Type B pancreatic cell (in vitro differentiated cells): ENCODE data around the gene ETS1. TPM values are rescaled to one million over a fixed set of nuclear protein-coding genes. Genes with fewer than 3 reads are reported as not detected.

ENCODE experiments used
- DNase-seq: peaks from one replicate; pipeline ENCODE4 v3.0.0; 2021; ENCODE audit warnings: mixed read lengths; ENCODE audit not compliant: unreplicated experiment; ENCODE audit errors: extremely low spot score
- H3K27ac Mint-ChIP-seq: 2 replicates; pipeline ENCODE4 v1.8.0; 2021; ENCODE audit warnings: mild to moderate bottlenecking, mixed read lengths
- H3K27me3 Mint-ChIP-seq: 2 replicates; pipeline ENCODE4 v1.8.0; 2021; ENCODE audit warnings: mixed read lengths
- H3K36me3 Mint-ChIP-seq: 2 replicates; pipeline ENCODE4 v1.8.0; 2021; ENCODE audit warnings: mixed read lengths
- H3K4me1 Mint-ChIP-seq: one replicate; pipeline ENCODE4 v1.8.0; 2021; ENCODE audit warnings: mixed read lengths; ENCODE audit not compliant: unreplicated experiment
- H3K4me3 Mint-ChIP-seq: 2 replicates; pipeline ENCODE4 v1.8.0; 2021; ENCODE audit warnings: mild to moderate bottlenecking, mixed read lengths
- H3K9me3 Mint-ChIP-seq: 2 replicates; pipeline ENCODE4 v1.8.0; 2021; ENCODE audit warnings: mixed read lengths
- total RNA-seq: library from RNA; stranded (reverse); gene quantifications from 2 replicates; pipeline ENCODE4 v1.2.1, GENCODE V29; 2021; ENCODE audit warnings: low replicate concordance
- TF ChIP-seq, protein P1 (sequence below): fragments of 200-600 bp; sonication (generic); conservative IDR thresholded peaks from 2 replicates; pipeline ENCODE4 v1.5.0; 2021; ENCODE audit warnings: antibody characterized with exemption, mild to moderate bottlenecking

The ETS1 gene
- total RNA-seq, 1 donor from 2014 or later: 40.6 TPM

DNA sequence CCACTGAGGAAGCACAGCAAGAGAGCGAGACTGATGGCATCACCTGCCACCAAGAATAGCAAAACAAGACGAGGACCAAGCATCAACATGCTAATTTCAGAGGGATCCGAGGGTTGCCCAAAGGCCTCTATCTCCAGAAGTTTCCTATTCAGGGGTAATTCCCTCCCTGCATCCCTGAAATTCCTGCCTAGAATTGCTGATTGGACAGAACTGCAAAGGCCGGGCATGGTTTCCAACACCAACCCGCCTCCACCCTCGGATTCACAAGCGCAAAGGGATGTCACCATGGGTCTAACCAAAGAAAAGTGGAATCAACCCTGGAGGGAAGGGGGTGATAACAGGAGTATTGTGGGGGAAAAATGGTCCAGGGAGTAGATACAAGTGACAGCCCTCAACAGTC, 28.3 kb upstream of the ETS1 start:
- H3K4me1 Mint-ChIP-seq: peaks cover 25% of the 10 kb centered on the region
- H3K4me3 Mint-ChIP-seq: no peak overlapping the region
- H3K27me3 Mint-ChIP-seq: peaks cover 57% of the 10 kb centered on the region

DNA sequence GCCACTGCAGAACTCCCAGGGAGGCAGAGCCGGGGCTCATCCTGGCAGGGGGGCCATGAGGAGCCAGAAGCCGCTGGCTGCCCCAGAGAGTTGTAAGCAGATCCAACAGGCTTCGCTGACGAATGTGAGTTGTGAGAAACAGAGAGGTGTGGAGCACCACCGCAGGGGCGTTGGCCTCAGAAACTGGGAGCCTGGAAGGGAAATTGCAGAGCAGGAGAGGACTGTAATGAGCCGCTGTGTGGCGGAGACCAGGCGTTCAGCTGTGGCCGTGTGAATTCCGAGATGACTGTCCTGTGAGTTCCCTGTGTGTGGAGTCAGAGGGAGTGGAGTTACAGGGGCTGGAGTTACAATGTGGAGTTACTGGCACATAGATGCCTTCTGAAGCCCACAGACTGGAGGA, 27.7 kb upstream of the ETS1 start:
- no peaks in the 10 kb centered on the region for H3K9me3 Mint-ChIP-seq
- no peak overlapping the region for H3K4me3 Mint-ChIP-seq
- TF ChIP-seq, protein P1, sequence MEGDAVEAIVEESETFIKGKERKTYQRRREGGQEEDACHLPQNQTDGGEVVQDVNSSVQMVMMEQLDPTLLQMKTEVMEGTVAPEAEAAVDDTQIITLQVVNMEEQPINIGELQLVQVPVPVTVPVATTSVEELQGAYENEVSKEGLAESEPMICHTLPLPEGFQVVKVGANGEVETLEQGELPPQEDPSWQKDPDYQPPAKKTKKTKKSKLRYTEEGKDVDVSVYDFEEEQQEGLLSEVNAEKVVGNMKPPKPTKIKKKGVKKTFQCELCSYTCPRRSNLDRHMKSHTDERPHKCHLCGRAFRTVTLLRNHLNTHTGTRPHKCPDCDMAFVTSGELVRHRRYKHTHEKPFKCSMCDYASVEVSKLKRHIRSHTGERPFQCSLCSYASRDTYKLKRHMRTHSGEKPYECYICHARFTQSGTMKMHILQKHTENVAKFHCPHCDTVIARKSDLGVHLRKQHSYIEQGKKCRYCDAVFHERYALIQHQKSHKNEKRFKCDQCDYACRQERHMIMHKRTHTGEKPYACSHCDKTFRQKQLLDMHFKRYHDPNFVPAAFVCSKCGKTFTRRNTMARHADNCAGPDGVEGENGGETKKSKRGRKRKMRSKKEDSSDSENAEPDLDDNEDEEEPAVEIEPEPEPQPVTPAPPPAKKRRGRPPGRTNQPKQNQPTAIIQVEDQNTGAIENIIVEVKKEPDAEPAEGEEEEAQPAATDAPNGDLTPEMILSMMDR: no peak
- DNase-seq: no peak
- peaks cover 23% of the 10 kb centered on the region for H3K4me1 Mint-ChIP-seq
- no peaks in the 10 kb centered on the region for H3K36me3 Mint-ChIP-seq
- H3K27me3 Mint-ChIP-seq: peaks cover 52% of the 10 kb centered on the region
- H3K27ac Mint-ChIP-seq: no peak overlapping the region

More for the DNA sequence above, 28.3 kb upstream of the ETS1 start:
- Mint-ChIP-seq H3K27ac (no peak overlapping the region), H3K36me3 (no peaks in the 10 kb centered on the region), H3K9me3 (no peaks in the 10 kb centered on the region)
- no peak for DNase-seq
- TF ChIP-seq, protein P1: no peak

- no peaks in the 10 kb centered on the region for H3K9me3 Mint-ChIP-seq
- no peak overlapping the region for H3K27ac Mint-ChIP-seq
- H3K27me3 Mint-ChIP-seq: peaks cover 52% of the 10 kb centered on the region
- peaks cover 23% of the 10 kb centered on the region for H3K4me1 Mint-ChIP-seq
- no peak for DNase-seq
- H3K4me3 Mint-ChIP-seq: no peak overlapping the region
- TF ChIP-seq, protein P1: no peak
- H3K36me3 Mint-ChIP-seq: no peaks in the 10 kb centered on the region
Observed at GRCh38 chr11:128614026-128614425, 26.7 kb upstream of the ETS1 start.

DNA sequence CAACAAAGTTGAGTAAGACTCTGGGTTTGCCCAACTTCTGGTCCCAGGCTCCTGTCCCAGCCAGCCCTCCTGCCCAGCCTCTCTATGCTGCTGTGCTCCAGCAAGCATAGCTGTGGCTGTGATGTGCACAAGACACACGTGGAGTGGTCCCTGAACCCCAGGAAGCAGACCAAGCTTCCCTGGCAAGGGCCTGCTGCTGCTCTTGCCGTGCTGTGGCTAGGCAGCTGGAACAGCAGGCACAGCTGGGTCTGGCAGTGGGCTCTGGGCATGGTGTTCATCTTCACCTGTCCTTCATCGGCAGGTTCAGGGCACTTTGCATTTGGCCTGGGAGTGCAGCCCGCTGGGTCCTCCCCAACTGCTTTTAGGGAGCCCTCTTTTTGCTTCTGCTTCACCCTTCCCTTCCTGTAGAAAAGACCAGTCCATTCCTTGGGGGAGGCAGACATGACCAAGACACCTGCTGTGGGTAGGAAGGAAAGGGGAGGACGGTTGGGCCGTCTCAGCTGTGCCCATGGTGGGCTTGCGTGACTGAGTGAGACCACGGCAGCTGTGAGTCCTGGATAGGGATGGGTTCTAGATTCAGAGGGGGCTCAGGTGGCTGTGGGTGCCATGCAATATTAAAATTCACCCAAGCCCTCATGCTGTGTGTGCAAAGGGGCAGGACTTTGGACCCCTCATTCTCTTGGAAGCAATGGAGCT, 26.1 kb upstream of the ETS1 start:
- H3K4me3 Mint-ChIP-seq: no peak overlapping the region
- H3K4me1 Mint-ChIP-seq: peaks cover 23% of the 10 kb centered on the region
- no peaks in the 10 kb centered on the region for H3K9me3 Mint-ChIP-seq
- no peak overlapping the region for H3K27ac Mint-ChIP-seq
- TF ChIP-seq, protein P1: no peak
- DNase-seq: no peak
- H3K36me3 Mint-ChIP-seq: no peaks in the 10 kb centered on the region
- peaks cover 51% of the 10 kb centered on the region for H3K27me3 Mint-ChIP-seq

GRCh38 chr11:128610721-128611617, 23.6 kb upstream of the ETS1 start:
- TF ChIP-seq, protein P1: no peak
- no peaks in the 10 kb centered on the region for H3K9me3 Mint-ChIP-seq
- H3K4me1 Mint-ChIP-seq: peaks cover 31% of the 10 kb centered on the region
- H3K27me3 Mint-ChIP-seq: peaks cover 42% of the 10 kb centered on the region
- H3K4me3 Mint-ChIP-seq: no peak overlapping the region
- H3K36me3 Mint-ChIP-seq: no peaks in the 10 kb centered on the region
- DNase-seq: no peak
- H3K27ac Mint-ChIP-seq: no peak overlapping the region
